NCI-H1092 treated with DMSO at 0.1 percent for 48 hours (cell line): Measurements from ENCODE around the gene SPANXN2.
"Not testable (repeated sequence)": the region's sequence is repeated elsewhere in the genome, so short reads cannot be mapped to it uniquely, and the experiment has no call there.

Experiments used
- DNase-seq: peaks from one replicate; lab custom pipeline; 2025; lab: John Stamatoyannopoulos, UW

Gene SPANXN2

GRCh38 chrX:143720652-143721051 lies at the start of gene SPANXN2:
SPANXN2 (minus strand) TSS chrX:143720752; CDS start chrX:143720668, 84 bp downstream.
- not testable (repeated sequence) for DNase-seq

GRCh38 chrX:143768976-143769375 lies 48.4 kb upstream of the SPANXN2 start:
- no peak for DNase-seq

- DNase-seq, result not testable (repeated sequence)
Measured at GRCh38 chrX:143767789-143768188, 47.2 kb upstream of the SPANXN2 start.

GRCh38 chrX:143757887-143758286 lies 37.3 kb upstream of the SPANXN2 start:
- DNase-seq, result no peak

- DNase-seq, result no peak
Measured at GRCh38 chrX:143757375-143757774, 36.8 kb upstream of the SPANXN2 start.

- no peak for DNase-seq
Measured at GRCh38 chrX:143754183-143754582, 33.6 kb upstream of the SPANXN2 start.

GRCh38 chrX:143733866-143734265 lies 13.3 kb upstream of the SPANXN2 start:
- DNase-seq, result no peak

GRCh38 chrX:143726296-143726695 lies 5.7 kb upstream of the SPANXN2 start:
- DNase-seq, result no peak

GRCh38 chrX:143701460-143701859 lies 19.1 kb downstream of the SPANXN2 start:
- DNase-seq, result no peak

GRCh38 chrX:143694885-143695284 lies 25.7 kb downstream of the SPANXN2 start:
- DNase-seq, result no peak

- DNase-seq, result peak; percentile 3
Measured at GRCh38 chrX:143683486-143683885, 37.1 kb downstream of the SPANXN2 start.

GRCh38 chrX:143674926-143675325 lies 45.6 kb downstream of the SPANXN2 start:
- DNase-seq, result peak; percentile 9

- peak; percentile 49 for DNase-seq
Measured at GRCh38 chrX:143669395-143669794, 51.2 kb downstream of the SPANXN2 start.

GRCh38 chrX:143664302-143664701 lies 56.2 kb downstream of the SPANXN2 start:
- DNase-seq, result peak; percentile 21

- DNase-seq, result no peak
Measured at GRCh38 chrX:143663755-143664154, 56.8 kb downstream of the SPANXN2 start.
